ENCODE results near the gene OR8G1.

GRCh38 chr11:124193221-124194010 lies 47.5 kb upstream of the OR8G1 start:
- no peak for TF ChIP-seq CTCF (IDR thresholded peaks at IDR 0.05)
- TF ChIP-seq POLR2A (IDR thresholded peaks at IDR 0.05), result no peak

Data from prostate gland (tissue), 2 donors.